OCI-LY3 (cell line): Measurements from ENCODE around the gene CD14.
A peak's percentile ranks its signal among the peaks of the same experiment; 100 is the strongest.

Experiments
- H2AFZ ChIP-seq: fragments of 200-600, 300-600 bp; shearing (Covaris generic); 2 replicates; pipeline ENCODE4 v1.6.0; 2014; ENCODE audit warnings: antibody characterized with exemption, low read depth, low read length
- H3K27ac ChIP-seq: fragments of 200-600, 300-600 bp; sonication (generic); 2 replicates; pipeline ENCODE4 v1.5.1; 2014; ENCODE audit warnings: mild to moderate bottlenecking, low read length, moderate library complexity, mixed read lengths
- H3K27me3 ChIP-seq: fragments of 200-600, 300-600 bp; sonication (generic); 2 replicates; pipeline ENCODE4 v1.6.1; 2014; ENCODE audit warnings: low read depth, low read length, mixed read lengths
- H3K36me3 ChIP-seq: fragments of 200-600, 300-600 bp; sonication (generic); replicated peaks from 2 replicates; pipeline ENCODE3; 2014; ENCODE audit warnings: low read depth, low read length, mixed read lengths
- H3K4me1 ChIP-seq: fragments of 300-600, 200-600 bp; sonication (generic); 2 replicates; pipeline ENCODE4 v1.6.1; 2014; ENCODE audit warnings: low read length, mixed read lengths
- H3K4me2 ChIP-seq: fragments of 200-600, 300-600 bp; sonication (generic); 2 replicates; pipeline ENCODE4 v1.6.1; 2014; ENCODE audit warnings: low read length, mixed read lengths
- H3K4me3 ChIP-seq: fragments of 300-600, 200-600 bp; sonication (generic); 2 replicates; pipeline ENCODE4 v1.5.1; 2014; ENCODE audit warnings: antibody characterized with exemption, mild to moderate bottlenecking, low read length, moderate library complexity
- H3K79me2 ChIP-seq: fragments of 300-600, 200-600 bp; shearing (Covaris generic); 2 replicates; pipeline ENCODE4 v1.6.1; 2014; ENCODE audit warnings: mild to moderate bottlenecking, low read length, mixed read lengths
- H3K9ac ChIP-seq: fragments of 300-600, 200-600 bp; shearing (Covaris generic); 2 replicates; pipeline ENCODE4 v1.6.0; 2014; ENCODE audit warnings: mild to moderate bottlenecking, low read length, moderate library complexity
- H3K9me3 ChIP-seq: fragments of 200-600, 300-600 bp; shearing (Covaris generic); 2 replicates; pipeline ENCODE4 v1.6.1; 2014; ENCODE audit warnings: low read length, mixed read lengths; ENCODE audit not compliant: insufficient read depth
- H4K20me1 ChIP-seq: fragments of 200-600, 300-600 bp; sonication (generic); 2 replicates; pipeline ENCODE4 v1.6.1; 2016; ENCODE audit warnings: low read length, mixed read lengths; ENCODE audit not compliant: insufficient read depth
- EZH2phosphoT487 ChIP-seq: fragments of 200-600 bp; shearing (Covaris generic); IDR thresholded peaks from 2 replicates; pipeline ENCODE4 v1.6.1; 2018; ENCODE audit warnings: antibody characterized with exemption, mixed run types, low read depth
- TF ChIP-seq, protein P1 (sequence below): fragments of 200-600, 300-600 bp; sonication (generic); IDR thresholded peaks from 2 replicates; pipeline ENCODE4 v1.5.1; 2014; ENCODE audit warnings: antibody characterized with exemption, low read length, low read depth

CD14 gene

DNA sequence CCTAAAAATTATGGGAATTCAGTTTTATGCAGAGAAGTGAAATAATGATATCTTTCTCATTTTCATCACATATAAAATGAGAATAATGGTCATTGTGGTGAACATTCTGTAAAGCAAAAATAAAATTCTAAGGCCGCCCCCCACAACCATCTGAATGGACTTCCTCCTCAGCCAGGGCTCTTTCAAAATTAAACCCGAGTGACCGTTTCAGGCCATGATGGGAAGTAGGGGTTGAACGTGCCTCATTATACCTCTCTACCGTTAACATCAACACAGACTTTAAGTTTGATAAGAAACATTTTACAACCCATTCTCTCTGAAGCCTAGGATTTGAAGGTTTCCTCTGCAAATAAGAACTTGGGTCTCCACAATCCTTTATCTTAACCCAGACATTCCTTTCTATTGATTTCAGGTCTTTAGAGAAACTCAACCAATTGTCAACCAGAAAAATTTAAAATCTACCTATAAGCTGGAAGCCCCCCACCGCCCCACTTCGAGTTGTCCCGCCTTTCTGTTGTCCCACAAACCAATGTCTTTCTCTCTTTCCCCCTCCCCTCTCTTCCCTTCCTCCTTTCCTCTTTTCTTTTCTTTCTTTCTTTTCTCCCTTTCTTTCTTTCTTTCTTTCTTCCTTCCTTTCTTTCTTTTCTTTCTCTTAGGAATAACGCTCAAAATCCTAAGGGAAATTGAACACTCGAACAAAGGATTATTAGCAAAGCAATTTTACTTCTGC is 4.6 kb upstream of the CD14 start:
- Histone ChIP-seq H3K4me3 (no peak overlapping the region), H3K36me3 (no peaks in the 10 kb centered on the region), H3K4me1 (peaks cover 27% of the 10 kb centered on the region), H3K27ac (no peak overlapping the region), H3K9ac (no peak overlapping the region), H2AFZ (no peak overlapping the region), H3K4me2 (no peak overlapping the region), H3K27me3 (no peaks in the 10 kb centered on the region), H4K20me1 (no peaks in the 10 kb centered on the region), H3K9me3 (no peaks in the 10 kb centered on the region), H3K79me2 (peaks cover 9% of the 10 kb centered on the region)
- no peak for TF ChIP-seq EZH2phosphoT487
- TF ChIP-seq, protein P1, sequence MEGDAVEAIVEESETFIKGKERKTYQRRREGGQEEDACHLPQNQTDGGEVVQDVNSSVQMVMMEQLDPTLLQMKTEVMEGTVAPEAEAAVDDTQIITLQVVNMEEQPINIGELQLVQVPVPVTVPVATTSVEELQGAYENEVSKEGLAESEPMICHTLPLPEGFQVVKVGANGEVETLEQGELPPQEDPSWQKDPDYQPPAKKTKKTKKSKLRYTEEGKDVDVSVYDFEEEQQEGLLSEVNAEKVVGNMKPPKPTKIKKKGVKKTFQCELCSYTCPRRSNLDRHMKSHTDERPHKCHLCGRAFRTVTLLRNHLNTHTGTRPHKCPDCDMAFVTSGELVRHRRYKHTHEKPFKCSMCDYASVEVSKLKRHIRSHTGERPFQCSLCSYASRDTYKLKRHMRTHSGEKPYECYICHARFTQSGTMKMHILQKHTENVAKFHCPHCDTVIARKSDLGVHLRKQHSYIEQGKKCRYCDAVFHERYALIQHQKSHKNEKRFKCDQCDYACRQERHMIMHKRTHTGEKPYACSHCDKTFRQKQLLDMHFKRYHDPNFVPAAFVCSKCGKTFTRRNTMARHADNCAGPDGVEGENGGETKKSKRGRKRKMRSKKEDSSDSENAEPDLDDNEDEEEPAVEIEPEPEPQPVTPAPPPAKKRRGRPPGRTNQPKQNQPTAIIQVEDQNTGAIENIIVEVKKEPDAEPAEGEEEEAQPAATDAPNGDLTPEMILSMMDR = no peak

DNA sequence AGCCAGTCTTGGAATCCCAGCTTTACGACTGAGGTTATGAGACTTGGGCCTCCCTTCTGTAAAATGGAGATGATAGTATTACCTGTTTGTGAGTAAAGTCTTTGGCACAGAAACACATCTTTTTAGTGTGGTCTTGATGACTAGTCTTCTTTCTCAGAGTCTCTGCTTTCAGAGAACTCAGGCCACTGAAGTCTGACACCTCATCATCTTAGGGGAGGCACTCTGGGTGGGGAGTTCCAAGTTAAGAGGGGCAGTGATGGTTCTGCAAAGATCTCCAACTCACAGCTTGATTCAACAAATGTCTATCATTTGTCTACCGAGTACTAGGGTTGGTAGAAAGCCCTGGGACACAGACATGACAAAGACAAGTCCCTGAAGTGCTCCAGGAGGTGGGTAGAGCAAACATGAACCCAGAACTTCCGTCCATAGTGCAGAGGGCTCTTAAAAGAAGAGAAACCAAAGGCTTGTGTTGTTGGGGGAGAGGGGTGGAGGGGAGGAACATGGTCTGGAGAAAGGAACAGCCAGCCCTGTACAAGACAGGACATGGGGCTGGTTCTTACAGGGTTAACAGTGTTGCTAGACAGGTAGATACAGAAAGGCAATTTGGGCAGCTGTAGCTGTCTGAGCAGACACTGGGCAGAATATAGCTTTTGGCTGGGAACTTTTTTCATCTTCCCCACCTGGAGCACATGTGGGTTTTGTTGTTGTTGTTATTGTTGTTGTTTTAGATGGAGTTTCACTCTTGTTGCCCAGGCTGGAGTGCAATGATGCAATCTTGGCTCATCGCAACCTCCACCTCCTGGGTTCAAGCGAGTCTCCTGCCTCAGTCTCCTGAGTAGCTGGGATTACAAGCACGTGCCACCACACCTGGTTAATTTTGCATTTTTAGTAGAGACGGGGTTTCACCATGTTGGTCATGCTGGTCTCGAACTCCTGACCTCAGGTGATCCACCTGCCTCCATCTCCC is 2.6 kb upstream of the CD14 start:
- H3K4me2 ChIP-seq = no peak overlapping the region
- no peaks in the 10 kb centered on the region for H3K36me3 ChIP-seq
- H3K79me2 ChIP-seq = peaks cover 9% of the 10 kb centered on the region
- no peaks in the 10 kb centered on the region for H3K9me3 ChIP-seq
- H3K27me3 ChIP-seq = no peaks in the 10 kb centered on the region
- H3K27ac ChIP-seq = peak overlapping the region; percentile 52
- peaks cover 27% of the 10 kb centered on the region for H3K4me1 ChIP-seq
- H4K20me1 ChIP-seq = no peaks in the 10 kb centered on the region
- H3K4me3 ChIP-seq = no peak overlapping the region
- H2AFZ ChIP-seq = peak overlapping the region; percentile 85
- H3K9ac ChIP-seq = no peak overlapping the region
- TF ChIP-seq EZH2phosphoT487 = no peak
- TF ChIP-seq, protein P1 = no peak

DNA sequence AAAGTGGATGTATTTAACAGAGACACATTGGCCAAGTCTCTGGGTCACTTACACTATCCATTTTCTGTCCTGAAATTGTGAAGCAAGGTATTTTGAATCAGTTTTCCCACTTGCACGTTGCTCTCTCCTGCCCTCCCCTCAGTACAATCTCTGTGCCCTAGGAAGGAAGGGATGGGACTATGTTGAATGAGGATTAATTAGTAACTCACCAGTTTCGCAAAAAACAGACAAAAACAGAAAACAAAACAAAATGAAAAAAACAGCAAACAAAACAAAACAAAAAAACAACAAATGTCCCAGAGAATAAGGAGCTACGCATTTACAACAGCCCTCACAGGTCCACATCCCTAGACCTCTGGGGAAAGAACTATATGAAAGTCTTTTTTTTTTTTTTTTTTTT is 1.1 kb upstream of the CD14 start:
- Histone ChIP-seq H2AFZ (no peak overlapping the region), H3K36me3 (no peaks in the 10 kb centered on the region), H3K4me3 (no peak overlapping the region), H3K4me1 (peaks cover 23% of the 10 kb centered on the region), H3K27ac (no peak overlapping the region), H3K9ac (no peak overlapping the region), H3K4me2 (no peak overlapping the region), H3K9me3 (no peaks in the 10 kb centered on the region), H4K20me1 (no peaks in the 10 kb centered on the region), H3K79me2 (no peaks in the 10 kb centered on the region), H3K27me3 (no peaks in the 10 kb centered on the region)
- no peak for TF ChIP-seq EZH2phosphoT487

DNA sequence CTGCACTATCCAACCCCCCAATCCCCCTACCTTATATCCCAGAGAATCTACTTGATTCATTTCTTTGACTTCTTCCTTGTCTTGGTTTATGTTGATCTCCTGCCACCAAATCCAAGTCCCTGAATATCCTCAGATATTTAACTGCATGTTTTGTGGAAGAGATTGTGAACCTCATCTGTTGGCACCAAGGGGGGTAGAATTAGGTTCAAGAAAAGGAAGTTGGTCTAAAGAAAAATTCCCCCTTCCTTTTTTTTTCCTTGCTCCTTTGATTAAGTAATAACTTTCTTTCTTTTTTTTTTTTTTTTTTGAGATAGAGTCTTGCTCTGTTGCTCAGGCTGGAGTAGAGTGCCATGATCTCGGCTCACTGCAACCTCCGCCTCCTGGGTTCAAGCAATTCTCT is 526 bp upstream of the CD14 start:
- Histone ChIP-seq H3K36me3 (no peaks in the 10 kb centered on the region), H3K79me2 (no peaks in the 10 kb centered on the region), H3K9ac (no peak overlapping the region), H3K9me3 (no peaks in the 10 kb centered on the region), H3K4me2 (no peak overlapping the region), H4K20me1 (no peaks in the 10 kb centered on the region), H3K27ac (no peak overlapping the region), H3K27me3 (no peaks in the 10 kb centered on the region), H3K4me3 (no peak overlapping the region), H3K4me1 (peaks cover 18% of the 10 kb centered on the region), H2AFZ (no peak overlapping the region)
- TF ChIP-seq, protein P1 = no peak
- no peak for TF ChIP-seq EZH2phosphoT487
